DOHH2 (cell line): ENCODE measurements around the gene AGPAT1.

Experiments
- H3F3A ChIP-seq: fragments of 200-600 bp; sonication (generic), shearing (Covaris generic); 2 replicates; pipeline ENCODE4 v1.6.0; 2016; ENCODE audit warnings: antibody characterized with exemption, mild to moderate bottlenecking; ENCODE audit not compliant: control insufficient read depth, insufficient read depth
- H3K27ac ChIP-seq: fragments of 200-600 bp; sonication (generic); 2 replicates; pipeline ENCODE4 v1.5.1; 2014; ENCODE audit warnings: low read depth, mild to moderate bottlenecking, low read length, moderate library complexity
- H3K27me3 ChIP-seq: fragments of 200-600 bp; sonication (generic); 2 replicates; pipeline ENCODE4 v1.6.1; 2014; ENCODE audit warnings: mild to moderate bottlenecking, low read length, mixed read lengths; ENCODE audit not compliant: control insufficient read depth
- H3K36me3 ChIP-seq: fragments of 200-600 bp; sonication (generic); 2 replicates; pipeline ENCODE4 v1.6.1; 2014; ENCODE audit warnings: mild to moderate bottlenecking, low read length, moderate library complexity, mixed read lengths; ENCODE audit not compliant: control insufficient read depth
- H3K4me1 ChIP-seq: fragments of 200-600 bp; sonication (generic); 2 replicates; pipeline ENCODE4 v1.6.1; 2014; ENCODE audit warnings: mild to moderate bottlenecking, low read length, mixed read lengths; ENCODE audit not compliant: control insufficient read depth
- H3K4me2 ChIP-seq: fragments of 200-600 bp; sonication (generic); 2 replicates; pipeline ENCODE4 v1.6.0; 2014; ENCODE audit warnings: mild to moderate bottlenecking, low read length, moderate library complexity
- H3K4me3 ChIP-seq: fragments of 200-600 bp; sonication (generic); 2 replicates; pipeline ENCODE4 v1.5.1; 2014; ENCODE audit warnings: mild to moderate bottlenecking, low read length, mixed read lengths
- H3K79me2 ChIP-seq: fragments of 200-600 bp; sonication (generic); 2 replicates; pipeline ENCODE4 v1.6.1; 2014; ENCODE audit warnings: mild to moderate bottlenecking, low read length, mixed read lengths; ENCODE audit not compliant: control insufficient read depth
- H3K9me2 ChIP-seq: fragments of 200-600 bp; sonication (generic); replicated peaks from 2 replicates; pipeline ENCODE4 v1.6.1; 2014; ENCODE audit warnings: mild to moderate bottlenecking, low read length, mixed read lengths; ENCODE audit not compliant: control insufficient read depth
- H3K9me3 ChIP-seq: fragments of 200-600 bp; sonication (generic); 2 replicates; pipeline ENCODE4 v1.6.1; 2014; ENCODE audit warnings: antibody characterized with exemption, low read length, mixed read lengths; ENCODE audit not compliant: control insufficient read depth, insufficient read depth
- H4K20me1 ChIP-seq: fragments of 200-600 bp; sonication (generic); 2 replicates; pipeline ENCODE4 v1.6.0; 2014; ENCODE audit warnings: low read depth, mild to moderate bottlenecking, antibody characterized with exemption, low read length, moderate library complexity; ENCODE audit not compliant: control insufficient read depth, insufficient read depth
- EZH2phosphoT487 ChIP-seq: fragments of 200-600 bp; sonication (generic); IDR thresholded peaks from 2 replicates; pipeline ENCODE4 v1.6.1; 2017; ENCODE audit warnings: borderline replicate concordance, mild to moderate bottlenecking, antibody characterized with exemption, low read length, moderate library complexity, mixed read lengths
- TF ChIP-seq, protein P1 (sequence below): fragments of 200-600 bp; sonication (generic); IDR thresholded peaks from one replicate; pipeline ENCODE4 v1.5.1; 2014; ENCODE audit warnings: antibody characterized with exemption, mild to moderate bottlenecking, low read depth, low read length; ENCODE audit not compliant: poor library complexity, severe bottlenecking

Gene AGPAT1

DNA sequence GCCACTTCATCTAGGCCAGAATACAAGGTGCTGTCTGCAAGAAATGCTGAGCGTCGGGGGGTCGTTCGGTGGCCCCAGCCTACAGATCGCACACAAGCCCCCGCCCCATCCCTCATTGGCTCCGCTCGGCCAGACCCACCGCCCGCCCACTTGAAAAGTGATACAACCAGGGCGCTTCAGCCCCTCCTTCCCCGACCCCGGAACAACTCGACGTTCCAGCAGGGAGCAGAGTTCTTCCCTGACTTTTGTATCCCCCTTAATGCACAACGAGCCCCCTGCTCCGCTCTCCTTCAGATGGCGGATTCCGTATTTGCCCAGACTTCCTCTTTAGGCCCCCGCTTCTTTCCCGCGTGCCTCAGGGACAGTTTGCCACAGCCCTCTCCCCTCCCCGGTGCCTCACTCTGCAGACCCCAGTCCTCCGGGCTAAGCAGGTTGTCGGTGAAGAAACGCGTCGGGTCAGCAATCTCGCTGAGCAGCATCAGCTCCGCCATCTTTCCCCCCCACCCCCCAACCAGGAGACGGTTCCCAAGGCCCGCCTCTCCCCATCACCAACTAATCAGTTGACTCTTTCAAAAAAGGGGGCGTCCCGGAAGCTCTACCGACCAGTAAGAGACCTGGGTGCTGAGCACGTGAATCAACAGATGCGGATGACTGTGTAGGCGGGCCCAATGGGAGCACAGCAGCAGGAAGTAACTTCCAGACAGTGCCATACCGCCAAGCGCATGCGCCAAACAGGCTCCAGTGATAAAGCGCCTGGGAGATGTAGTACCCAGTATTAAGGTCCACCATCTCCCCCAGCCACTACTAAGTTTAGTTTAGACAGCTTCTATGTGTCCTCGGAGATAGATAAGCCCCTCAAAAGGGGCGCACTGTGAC, 47.9 kb downstream of the AGPAT1 start, which contains the start of gene ATF6B:
TSS of gene ATF6B (minus strand) at position 530 of the 876 bp plus-strand sequence. CDS start at position 491, 39 bp downstream.
- peaks cover 27% of the 10 kb centered on the region for H3K4me1 ChIP-seq
- peaks cover 43% of the 10 kb centered on the region for H3K79me2 ChIP-seq
- H3K4me3 ChIP-seq: peak within 1 kb of the TSS; percentile 93
- H3K9me3 ChIP-seq: no peaks in the 10 kb centered on the region
- H3K4me2 ChIP-seq: peak within 1 kb of the TSS; percentile 86
- no peaks in the 10 kb centered on the region for H3K27me3 ChIP-seq
- H3F3A ChIP-seq: 0 out of 2 replicates have a peak, but pooled peaks cover 3% of the 10 kb centered on the region
- H3K9me2 ChIP-seq: no peaks in the 10 kb centered on the region
- H4K20me1 ChIP-seq: 0 out of 2 replicates have a peak, but pooled peaks cover 3% of the 10 kb centered on the region
- no peak for TF ChIP-seq EZH2phosphoT487
- TF ChIP-seq, protein P1, sequence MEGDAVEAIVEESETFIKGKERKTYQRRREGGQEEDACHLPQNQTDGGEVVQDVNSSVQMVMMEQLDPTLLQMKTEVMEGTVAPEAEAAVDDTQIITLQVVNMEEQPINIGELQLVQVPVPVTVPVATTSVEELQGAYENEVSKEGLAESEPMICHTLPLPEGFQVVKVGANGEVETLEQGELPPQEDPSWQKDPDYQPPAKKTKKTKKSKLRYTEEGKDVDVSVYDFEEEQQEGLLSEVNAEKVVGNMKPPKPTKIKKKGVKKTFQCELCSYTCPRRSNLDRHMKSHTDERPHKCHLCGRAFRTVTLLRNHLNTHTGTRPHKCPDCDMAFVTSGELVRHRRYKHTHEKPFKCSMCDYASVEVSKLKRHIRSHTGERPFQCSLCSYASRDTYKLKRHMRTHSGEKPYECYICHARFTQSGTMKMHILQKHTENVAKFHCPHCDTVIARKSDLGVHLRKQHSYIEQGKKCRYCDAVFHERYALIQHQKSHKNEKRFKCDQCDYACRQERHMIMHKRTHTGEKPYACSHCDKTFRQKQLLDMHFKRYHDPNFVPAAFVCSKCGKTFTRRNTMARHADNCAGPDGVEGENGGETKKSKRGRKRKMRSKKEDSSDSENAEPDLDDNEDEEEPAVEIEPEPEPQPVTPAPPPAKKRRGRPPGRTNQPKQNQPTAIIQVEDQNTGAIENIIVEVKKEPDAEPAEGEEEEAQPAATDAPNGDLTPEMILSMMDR: no peak
- H3K27ac ChIP-seq: peak within 1 kb of the TSS; percentile 66
- peaks cover 46% of the 10 kb centered on the region for H3K36me3 ChIP-seq

DNA sequence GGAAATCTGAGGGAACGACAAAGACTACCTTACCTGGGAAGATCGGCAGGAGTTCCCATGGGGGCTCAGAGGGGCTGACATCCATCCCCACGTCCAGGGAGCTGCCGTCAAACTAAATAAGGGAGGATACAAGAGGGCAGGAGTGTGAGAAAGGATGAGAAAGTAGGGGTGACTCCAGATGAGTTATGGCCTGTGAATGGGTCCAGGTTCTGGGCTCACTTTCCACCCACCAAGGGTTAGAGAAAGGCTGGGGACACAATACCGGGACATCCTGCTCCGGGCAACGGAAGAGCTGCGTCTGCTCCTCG, 48.5 kb downstream of the AGPAT1 start:
- H3K9me3 ChIP-seq: no peaks in the 10 kb centered on the region
- H3K4me1 ChIP-seq: peaks cover 27% of the 10 kb centered on the region
- H3K79me2 ChIP-seq: peaks cover 43% of the 10 kb centered on the region
- H4K20me1 ChIP-seq: 0 out of 2 replicates have a peak, but pooled peaks cover 3% of the 10 kb centered on the region
- peak overlapping the region; percentile 93 for H3K4me3 ChIP-seq
- H3K36me3 ChIP-seq: peaks cover 46% of the 10 kb centered on the region
- no peaks in the 10 kb centered on the region for H3K9me2 ChIP-seq
- H3K27me3 ChIP-seq: no peaks in the 10 kb centered on the region
- TF ChIP-seq, protein P1: no peak
- no peak for TF ChIP-seq EZH2phosphoT487
- H3K27ac ChIP-seq: peak overlapping the region; percentile 66; the same call in 1 of the 2 replicates
- 0 out of 2 replicates have a peak, but pooled peaks cover 3% of the 10 kb centered on the region for H3F3A ChIP-seq
- H3K4me2 ChIP-seq: peak overlapping the region; percentile 79

DNA sequence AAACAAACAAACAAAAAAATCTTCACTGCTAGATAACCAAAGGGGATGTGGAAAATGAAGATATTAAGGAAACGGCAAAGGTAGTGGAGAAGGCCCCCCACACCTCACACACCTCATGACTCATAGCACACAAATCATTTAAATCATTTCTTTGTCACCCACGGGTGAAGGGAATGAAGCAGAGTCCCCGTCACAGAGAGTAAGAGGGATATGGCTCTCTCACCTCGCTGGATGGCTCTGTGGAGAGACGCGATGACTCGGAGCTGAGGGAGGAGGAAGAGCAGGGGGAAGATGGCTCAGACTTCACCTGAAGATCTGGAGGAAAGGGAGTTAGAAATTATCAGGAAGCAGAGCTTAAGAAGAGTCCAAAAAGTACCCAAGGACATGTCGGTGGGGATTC, 49.0 kb downstream of the AGPAT1 start:
- Histone ChIP-seq H4K20me1 (0 out of 2 replicates have a peak, but pooled peaks cover 3% of the 10 kb centered on the region), H3K36me3 (peaks cover 50% of the 10 kb centered on the region), H3K27ac (no peak overlapping the region), H3K4me3 (peak overlapping the region; percentile 93), H3K27me3 (no peaks in the 10 kb centered on the region), H3K4me2 (peak overlapping the region; percentile 79), H3F3A (0 out of 2 replicates have a peak, but pooled peaks cover 3% of the 10 kb centered on the region), H3K4me1 (peaks cover 27% of the 10 kb centered on the region), H3K9me3 (no peaks in the 10 kb centered on the region), H3K9me2 (no peaks in the 10 kb centered on the region), H3K79me2 (peaks cover 43% of the 10 kb centered on the region)
- TF ChIP-seq, protein P1: no peak
- no peak for TF ChIP-seq EZH2phosphoT487
